GM18909 (cell line): Measurements from ENCODE around the gene UBE2J2.
A peak's percentile ranks its signal among the peaks of the same experiment; 100 is the strongest.

Experiments
- ATAC-seq: cut with Tn5 transposase; IDR thresholded peaks from one replicate; pipeline ENCODE4 v1.9.1; 2021; ENCODE audit warnings: mild to moderate bottlenecking; ENCODE audit not compliant: unreplicated experiment, poor library complexity

The UBE2J2 gene

GRCh38 chr1:1231400-1232207 is 42.0 kb downstream of the UBE2J2 start, which contains the start of gene SDF4:
Gene SDF4 (minus strand): TSS chr1:1232001. CDS start chr1:1228772, 3,229 bp downstream.
- peak; percentile 93 for ATAC-seq

- ATAC-seq: no peak
Observed at GRCh38 chr1:1230656-1231399, 42.8 kb downstream of the UBE2J2 start.

- ATAC-seq: no peak
Observed at GRCh38 chr1:1229770-1230169, 43.9 kb downstream of the UBE2J2 start.

- no peak for ATAC-seq
Observed at GRCh38 chr1:1228596-1229321, 44.9 kb downstream of the UBE2J2 start.

GRCh38 chr1:1228187-1228586 is 45.5 kb downstream of the UBE2J2 start:
- ATAC-seq: no peak

- no peak for ATAC-seq
Observed at GRCh38 chr1:1227386-1227785, 46.3 kb downstream of the UBE2J2 start.

- no peak for ATAC-seq
Observed at GRCh38 chr1:1226566-1227362, 46.9 kb downstream of the UBE2J2 start.

- no peak for ATAC-seq
Observed at GRCh38 chr1:1225913-1226312, 47.7 kb downstream of the UBE2J2 start.

GRCh38 chr1:1225238-1225845 is 48.3 kb downstream of the UBE2J2 start:
- no peak for ATAC-seq

GRCh38 chr1:1223891-1224290 is 49.8 kb downstream of the UBE2J2 start:
- no peak for ATAC-seq

GRCh38 chr1:1223321-1223720 is 50.3 kb downstream of the UBE2J2 start:
- no peak for ATAC-seq

GRCh38 chr1:1222575-1223225 is 51.0 kb downstream of the UBE2J2 start:
- no peak for ATAC-seq

- no peak for ATAC-seq
Observed at GRCh38 chr1:1221887-1222574, 51.6 kb downstream of the UBE2J2 start.

GRCh38 chr1:1220197-1220596 is 53.5 kb downstream of the UBE2J2 start:
- no peak for ATAC-seq

- no peak for ATAC-seq
Observed at GRCh38 chr1:1219341-1219740, 54.3 kb downstream of the UBE2J2 start.

- ATAC-seq: no peak
Observed at GRCh38 chr1:1218524-1219200, 55.0 kb downstream of the UBE2J2 start.

GRCh38 chr1:1217621-1218523 is 55.8 kb downstream of the UBE2J2 start:
- no peak for ATAC-seq
